ENCODE data around the gene MYZAP. TPM values are rescaled to one million over a fixed set of nuclear protein-coding genes. Genes with fewer than 3 reads are reported as not detected.

The MYZAP gene
- total and polyA plus RNA-seq, 2 experiments from 2014 or later = 1.0 to 1.5 TPM

DNA sequence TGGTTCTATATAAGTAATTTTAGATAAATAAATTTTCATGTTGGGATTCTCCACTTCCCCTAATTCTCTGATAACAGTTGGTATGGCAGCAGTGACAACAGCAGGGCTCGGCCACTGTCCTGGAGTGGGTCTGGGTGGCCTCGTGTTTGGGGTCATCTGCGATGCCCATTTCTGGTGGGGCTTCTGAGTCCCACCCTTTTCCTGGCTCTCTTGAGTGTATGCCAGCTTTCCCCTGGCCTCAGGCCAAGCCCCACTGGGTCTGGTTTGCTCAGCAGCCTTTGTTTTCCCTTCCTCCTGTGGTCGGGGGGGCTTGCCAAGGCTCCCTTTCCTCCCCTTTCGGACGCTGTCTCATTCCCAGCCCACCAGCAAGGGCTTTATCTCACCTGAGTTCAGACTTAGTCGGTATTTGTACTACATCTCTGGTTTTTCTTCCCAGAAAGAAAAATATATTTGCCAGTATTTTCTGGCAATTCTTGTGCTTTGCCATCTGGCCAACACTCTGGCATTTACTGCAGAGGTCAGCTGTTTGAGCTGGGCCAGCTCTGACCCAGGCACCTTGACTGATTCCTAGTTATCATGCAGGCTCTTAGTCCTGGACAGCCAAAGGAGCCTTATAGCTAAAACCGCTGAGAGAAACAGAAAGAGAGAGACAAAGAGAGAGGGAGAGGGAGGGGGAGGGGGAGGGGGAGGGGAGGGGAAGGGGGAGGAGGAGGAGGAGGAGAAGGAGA lies 35.2 kb downstream of the MYZAP start (continued):
- TF ChIP-seq, protein P1, sequence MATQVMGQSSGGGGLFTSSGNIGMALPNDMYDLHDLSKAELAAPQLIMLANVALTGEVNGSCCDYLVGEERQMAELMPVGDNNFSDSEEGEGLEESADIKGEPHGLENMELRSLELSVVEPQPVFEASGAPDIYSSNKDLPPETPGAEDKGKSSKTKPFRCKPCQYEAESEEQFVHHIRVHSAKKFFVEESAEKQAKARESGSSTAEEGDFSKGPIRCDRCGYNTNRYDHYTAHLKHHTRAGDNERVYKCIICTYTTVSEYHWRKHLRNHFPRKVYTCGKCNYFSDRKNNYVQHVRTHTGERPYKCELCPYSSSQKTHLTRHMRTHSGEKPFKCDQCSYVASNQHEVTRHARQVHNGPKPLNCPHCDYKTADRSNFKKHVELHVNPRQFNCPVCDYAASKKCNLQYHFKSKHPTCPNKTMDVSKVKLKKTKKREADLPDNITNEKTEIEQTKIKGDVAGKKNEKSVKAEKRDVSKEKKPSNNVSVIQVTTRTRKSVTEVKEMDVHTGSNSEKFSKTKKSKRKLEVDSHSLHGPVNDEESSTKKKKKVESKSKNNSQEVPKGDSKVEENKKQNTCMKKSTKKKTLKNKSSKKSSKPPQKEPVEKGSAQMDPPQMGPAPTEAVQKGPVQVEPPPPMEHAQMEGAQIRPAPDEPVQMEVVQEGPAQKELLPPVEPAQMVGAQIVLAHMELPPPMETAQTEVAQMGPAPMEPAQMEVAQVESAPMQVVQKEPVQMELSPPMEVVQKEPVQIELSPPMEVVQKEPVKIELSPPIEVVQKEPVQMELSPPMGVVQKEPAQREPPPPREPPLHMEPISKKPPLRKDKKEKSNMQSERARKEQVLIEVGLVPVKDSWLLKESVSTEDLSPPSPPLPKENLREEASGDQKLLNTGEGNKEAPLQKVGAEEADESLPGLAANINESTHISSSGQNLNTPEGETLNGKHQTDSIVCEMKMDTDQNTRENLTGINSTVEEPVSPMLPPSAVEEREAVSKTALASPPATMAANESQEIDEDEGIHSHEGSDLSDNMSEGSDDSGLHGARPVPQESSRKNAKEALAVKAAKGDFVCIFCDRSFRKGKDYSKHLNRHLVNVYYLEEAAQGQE (IDR thresholded peaks at IDR 0.05; ENCODE audit: unreplicated experiment) = no peak
- TF ChIP-seq NANOG (IDR thresholded peaks at IDR 0.05; ENCODE audit: borderline replicate concordance) (no peak), ZNF331 (CRISPR knock-in tag; IDR thresholded peaks at IDR 0.05; ENCODE audit: low read depth) (no peak), JUNB (IDR thresholded peaks at IDR 0.05; ENCODE audit: unreplicated experiment) (no peak), ZNF114 (CRISPR knock-in tag; IDR thresholded peaks at IDR 0.05) (no peak), STAT1 (IDR thresholded peaks at IDR 0.05; ENCODE audit: unreplicated experiment) (no peak), CREB1 (CRISPR knock-in tag; IDR thresholded peaks at IDR 0.05; ENCODE audit: low read depth) (no peak)
- TF ChIP-seq, protein P2, sequence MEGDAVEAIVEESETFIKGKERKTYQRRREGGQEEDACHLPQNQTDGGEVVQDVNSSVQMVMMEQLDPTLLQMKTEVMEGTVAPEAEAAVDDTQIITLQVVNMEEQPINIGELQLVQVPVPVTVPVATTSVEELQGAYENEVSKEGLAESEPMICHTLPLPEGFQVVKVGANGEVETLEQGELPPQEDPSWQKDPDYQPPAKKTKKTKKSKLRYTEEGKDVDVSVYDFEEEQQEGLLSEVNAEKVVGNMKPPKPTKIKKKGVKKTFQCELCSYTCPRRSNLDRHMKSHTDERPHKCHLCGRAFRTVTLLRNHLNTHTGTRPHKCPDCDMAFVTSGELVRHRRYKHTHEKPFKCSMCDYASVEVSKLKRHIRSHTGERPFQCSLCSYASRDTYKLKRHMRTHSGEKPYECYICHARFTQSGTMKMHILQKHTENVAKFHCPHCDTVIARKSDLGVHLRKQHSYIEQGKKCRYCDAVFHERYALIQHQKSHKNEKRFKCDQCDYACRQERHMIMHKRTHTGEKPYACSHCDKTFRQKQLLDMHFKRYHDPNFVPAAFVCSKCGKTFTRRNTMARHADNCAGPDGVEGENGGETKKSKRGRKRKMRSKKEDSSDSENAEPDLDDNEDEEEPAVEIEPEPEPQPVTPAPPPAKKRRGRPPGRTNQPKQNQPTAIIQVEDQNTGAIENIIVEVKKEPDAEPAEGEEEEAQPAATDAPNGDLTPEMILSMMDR (conservative IDR thresholded peaks at IDR 0.05; ENCODE audit: low read depth in 2 of 2) = no peak

DNA sequence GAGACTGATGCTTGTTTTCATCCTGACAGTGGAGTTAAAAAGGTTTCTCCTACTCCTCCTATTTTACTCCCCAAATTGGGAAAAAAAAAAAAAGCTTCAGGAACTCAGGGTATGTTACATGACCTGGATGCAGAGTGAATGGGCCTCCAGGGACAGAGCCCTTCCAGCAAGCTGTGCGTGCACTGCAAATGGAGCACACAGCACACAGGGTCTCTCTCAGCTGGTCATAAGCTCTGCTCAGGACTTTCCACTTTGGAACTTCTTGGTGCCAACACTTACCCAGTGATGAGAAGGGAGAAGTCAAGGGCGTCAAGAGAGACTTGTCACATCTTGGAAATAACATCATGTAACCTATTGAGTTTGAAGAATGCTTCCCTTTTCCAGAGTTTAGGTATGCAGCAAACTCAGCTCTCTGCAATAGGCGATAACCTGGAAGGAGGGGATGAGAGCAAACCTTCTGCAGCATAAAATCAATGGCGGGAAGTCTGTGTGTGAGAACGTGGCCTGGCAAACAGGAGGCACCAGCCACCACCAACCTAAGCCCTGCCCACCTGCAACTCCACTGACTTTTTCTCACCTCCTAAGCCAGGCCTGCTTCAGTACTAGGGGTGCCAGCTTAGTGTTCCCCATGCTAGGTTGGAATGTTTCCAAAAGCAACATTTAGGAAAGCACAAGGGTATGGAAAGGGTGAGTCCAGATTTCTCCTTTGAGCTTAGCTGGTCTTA lies 39.8 kb downstream of the MYZAP start:
- no peaks in the 10 kb centered on the region for H3K4me1 ChIP-seq (ENCODE audit: insufficient read depth)
- Mint-ChIP-seq H3K9me3 (no peaks in the 10 kb centered on the region), H3K4me3 (no peak overlapping the region), H3K27me3 (ENCODE audit: insufficient read depth, low read depth, poor library complexity) (peaks cover 9% of the 10 kb centered on the region), H3K4me1 (peaks cover 6% of the 10 kb centered on the region), H3K27ac (no peak overlapping the region), H3K36me3 (ENCODE audit: low read depth) (no peaks in the 10 kb centered on the region)
- DNase-seq (ENCODE audit: low spot score) (no peak), ATAC-seq (no peak)
- H3K27me3 ChIP-seq (ENCODE audit: insufficient read depth) = no peaks in the 10 kb centered on the region
- no peaks in the 10 kb centered on the region for H3K9me2 ChIP-seq (ENCODE audit: insufficient read depth)
- H3K36me3 ChIP-seq (ENCODE audit: insufficient read depth) = no peaks in the 10 kb centered on the region
- no peak overlapping the region for H3K27ac ChIP-seq (ENCODE audit: low read depth)
- H3K4me3 ChIP-seq = no peak overlapping the region
- no peak overlapping the region for H2AFZ ChIP-seq
- H3F3A ChIP-seq (replicated peaks; ENCODE audit: low read depth) = no peaks in the 10 kb centered on the region
- H4K20me1 ChIP-seq (replicated peaks; ENCODE audit: insufficient read depth) = no peaks in the 10 kb centered on the region
- no peak overlapping the region for H3K4me2 ChIP-seq
- no peaks in the 10 kb centered on the region for H3K79me2 ChIP-seq (replicated peaks; ENCODE audit: insufficient read depth)
- TF ChIP-seq EZH2phosphoT487 (IDR thresholded peaks at IDR 0.05; ENCODE audit: unreplicated experiment) (no peak), ZNF114 (CRISPR knock-in tag; IDR thresholded peaks at IDR 0.05) (no peak), NANOG (IDR thresholded peaks at IDR 0.05; ENCODE audit: borderline replicate concordance) (no peak), ZNF331 (CRISPR knock-in tag; IDR thresholded peaks at IDR 0.05; ENCODE audit: low read depth) (no peak), JUNB (IDR thresholded peaks at IDR 0.05; ENCODE audit: unreplicated experiment) (no peak), POLR2AphosphoS5 (IDR thresholded peaks at IDR 0.05; ENCODE audit: low read depth) (no peak), EZH2 (IDR thresholded peaks at IDR 0.05; ENCODE audit: low read depth, unreplicated experiment) (no peak)
- TF ChIP-seq, protein P3, sequence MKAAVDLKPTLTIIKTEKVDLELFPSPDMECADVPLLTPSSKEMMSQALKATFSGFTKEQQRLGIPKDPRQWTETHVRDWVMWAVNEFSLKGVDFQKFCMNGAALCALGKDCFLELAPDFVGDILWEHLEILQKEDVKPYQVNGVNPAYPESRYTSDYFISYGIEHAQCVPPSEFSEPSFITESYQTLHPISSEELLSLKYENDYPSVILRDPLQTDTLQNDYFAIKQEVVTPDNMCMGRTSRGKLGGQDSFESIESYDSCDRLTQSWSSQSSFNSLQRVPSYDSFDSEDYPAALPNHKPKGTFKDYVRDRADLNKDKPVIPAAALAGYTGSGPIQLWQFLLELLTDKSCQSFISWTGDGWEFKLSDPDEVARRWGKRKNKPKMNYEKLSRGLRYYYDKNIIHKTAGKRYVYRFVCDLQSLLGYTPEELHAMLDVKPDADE (IDR thresholded peaks at IDR 0.05) = no peak
- TF ChIP-seq, protein P2 (conservative IDR thresholded peaks at IDR 0.05; ENCODE audit: low read depth in 2 of 2) = no peak
